CD4-positive, alpha-beta T cell treated with Interleukin-12 subunit alpha and Interleukin-12 subunit beta, for 1 hour (primary cell): ENCODE data around the gene CIITA.
"Not testable (repeated sequence)": the region's sequence is repeated elsewhere in the genome, so short reads cannot be mapped to it uniquely, and the experiment has no call there.

Source experiments
- DNase-seq: peaks from one replicate; pipeline ENCODE4 v3.0.0-alpha.2; 2020

Gene CIITA

GRCh38 chr16:10936272-10936984, 59.4 kb downstream of the CIITA start:
- no peak for DNase-seq

- DNase-seq, result peak; percentile 11
Measured at GRCh38 chr16:10937068-10937859, 60.3 kb downstream of the CIITA start.

GRCh38 chr16:10938321-10938720, 61.3 kb downstream of the CIITA start:
- DNase-seq, result peak; percentile 5

- DNase-seq, result no peak
Measured at GRCh38 chr16:10938796-10939648, 62.0 kb downstream of the CIITA start.

- no peak for DNase-seq
Measured at GRCh38 chr16:10939649-10940234, 62.7 kb downstream of the CIITA start.

GRCh38 chr16:10940501-10941079, 63.6 kb downstream of the CIITA start:
- DNase-seq, result no peak

GRCh38 chr16:10941127-10941933, 64.3 kb downstream of the CIITA start:
- DNase-seq, result no peak

- DNase-seq, result not testable (repeated sequence)
Measured at GRCh38 chr16:10941935-10942351, 64.9 kb downstream of the CIITA start.

GRCh38 chr16:10942352-10943063, 65.5 kb downstream of the CIITA start, which contains the start of gene DEXI:
Gene DEXI, minus strand, starts transcription at chr16:10942468. Its CDS starts 463 bp downstream, at chr16:10942005.
- DNase-seq, result peak; percentile 96

- no peak for DNase-seq
Measured at GRCh38 chr16:10943064-10943353, 66.0 kb downstream of the CIITA start.

- peak; percentile 96 for DNase-seq
Measured at GRCh38 chr16:10944249-10945064, 67.5 kb downstream of the CIITA start, which contains the start of gene CLEC16A. Gene CLEC16A, plus strand, starts transcription at chr16:10944564. Its CDS starts 154 bp downstream, at chr16:10944718.

GRCh38 chr16:10945065-10945787, 68.2 kb downstream of the CIITA start:
- DNase-seq, result no peak

- no peak for DNase-seq
Measured at GRCh38 chr16:10946308-10946707, 69.3 kb downstream of the CIITA start.

GRCh38 chr16:10947211-10947787, 70.3 kb downstream of the CIITA start:
- DNase-seq, result no peak

- peak; percentile 51 for DNase-seq
Measured at GRCh38 chr16:10949424-10949970, 72.5 kb downstream of the CIITA start.

- DNase-seq, result no peak
Measured at GRCh38 chr16:10950393-10950792, 73.4 kb downstream of the CIITA start.

- no peak for DNase-seq
Measured at GRCh38 chr16:10951026-10951425, 74.0 kb downstream of the CIITA start.

GRCh38 chr16:10954903-10955302, 77.9 kb downstream of the CIITA start:
- DNase-seq, result no peak
